22Rv1 (cell line): ENCODE results near the gene AMN.

Experiments used
- ZFX ChIP-seq: fragments of 450-650 bp; IDR thresholded peaks from 2 replicates; pipeline ENCODE4 v1.6.1; 2017; ENCODE audit warnings: antibody characterized with exemption, borderline replicate concordance
- TF ChIP-seq, protein P1 (sequence below): fragments of 450-650 bp; IDR thresholded peaks from 2 replicates; pipeline ENCODE4 v1.5.1; 2017; ENCODE audit warnings: mild to moderate bottlenecking

DNA sequence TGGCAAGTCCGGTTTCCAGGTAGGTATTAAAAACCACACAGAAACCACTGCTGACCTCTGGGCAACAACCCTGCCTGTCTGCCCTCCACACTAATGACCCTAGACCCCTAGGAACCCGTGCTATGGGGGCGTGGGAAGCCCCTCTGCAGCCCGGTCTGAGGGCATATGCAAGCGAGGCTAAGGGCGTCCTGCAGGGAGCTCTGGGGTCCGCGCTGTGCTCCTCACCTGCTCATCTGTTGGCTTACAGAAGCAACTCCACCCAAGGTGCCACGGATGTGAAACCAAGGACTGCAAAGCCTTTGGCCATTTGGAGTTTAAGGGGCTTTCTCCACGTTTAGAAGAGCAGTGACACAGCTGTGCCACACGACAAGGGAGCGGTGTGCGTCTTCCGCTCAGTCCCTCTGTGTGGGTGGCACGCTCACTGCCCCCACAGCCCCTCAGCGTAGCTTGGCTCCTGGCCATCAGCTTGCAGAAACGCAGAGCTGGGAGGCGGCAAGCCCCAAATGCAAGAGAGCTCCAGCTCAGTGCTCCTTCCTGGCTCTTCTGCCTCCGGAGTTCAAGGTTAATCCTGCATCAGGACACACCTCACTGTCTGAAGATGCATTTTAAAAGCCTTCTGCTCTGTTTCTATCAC is 18.4 kb downstream of the AMN start:
- TF ChIP-seq, protein P1, sequence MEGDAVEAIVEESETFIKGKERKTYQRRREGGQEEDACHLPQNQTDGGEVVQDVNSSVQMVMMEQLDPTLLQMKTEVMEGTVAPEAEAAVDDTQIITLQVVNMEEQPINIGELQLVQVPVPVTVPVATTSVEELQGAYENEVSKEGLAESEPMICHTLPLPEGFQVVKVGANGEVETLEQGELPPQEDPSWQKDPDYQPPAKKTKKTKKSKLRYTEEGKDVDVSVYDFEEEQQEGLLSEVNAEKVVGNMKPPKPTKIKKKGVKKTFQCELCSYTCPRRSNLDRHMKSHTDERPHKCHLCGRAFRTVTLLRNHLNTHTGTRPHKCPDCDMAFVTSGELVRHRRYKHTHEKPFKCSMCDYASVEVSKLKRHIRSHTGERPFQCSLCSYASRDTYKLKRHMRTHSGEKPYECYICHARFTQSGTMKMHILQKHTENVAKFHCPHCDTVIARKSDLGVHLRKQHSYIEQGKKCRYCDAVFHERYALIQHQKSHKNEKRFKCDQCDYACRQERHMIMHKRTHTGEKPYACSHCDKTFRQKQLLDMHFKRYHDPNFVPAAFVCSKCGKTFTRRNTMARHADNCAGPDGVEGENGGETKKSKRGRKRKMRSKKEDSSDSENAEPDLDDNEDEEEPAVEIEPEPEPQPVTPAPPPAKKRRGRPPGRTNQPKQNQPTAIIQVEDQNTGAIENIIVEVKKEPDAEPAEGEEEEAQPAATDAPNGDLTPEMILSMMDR = no peak
- no peak for TF ChIP-seq ZFX
